OCI-LY7 (cell line): ENCODE data around the gene ITM2B.

Source experiments
- CTCF ChIP-seq: fragments of 200-600 bp; sonication (generic); conservative IDR thresholded peaks from 2 replicates; pipeline ENCODE4 v1.5.1; 2014; ENCODE audit warnings: mild to moderate bottlenecking, antibody characterized with exemption, low read length, moderate library complexity, mixed read lengths
- EZH2phosphoT487 ChIP-seq: fragments of 200-600 bp; sonication (generic); IDR thresholded peaks from 2 replicates; pipeline ENCODE4 v1.6.1; 2018; ENCODE audit warnings: low read depth, borderline replicate concordance, mild to moderate bottlenecking, mixed run types, antibody characterized with exemption, low read length, moderate library complexity, mixed read lengths

- no peak for TF ChIP-seq CTCF
- TF ChIP-seq EZH2phosphoT487, result no peak
Observed at GRCh38 chr13:48220592-48220980, 12.4 kb upstream of the ITM2B start.
